ENCODE data around the gene STRBP.
"Not testable (repeated sequence)": the region's sequence is repeated elsewhere in the genome, so short reads cannot be mapped to it uniquely, and the experiment has no call there.

The STRBP gene

GRCh38 chr9:123250504-123250903 is 17.9 kb downstream of the STRBP start:
- Histone ChIP-seq H3K27me3 (ENCODE audit: control insufficient read depth, insufficient read depth, low read length) (no peaks in the 10 kb centered on the region), H3K9ac (no peak overlapping the region), H3K9me3 (ENCODE audit: control insufficient read depth, low read length) (no peaks in the 10 kb centered on the region), H3K27ac (no peak overlapping the region), H3K36me3 (ENCODE audit: control insufficient read depth, insufficient read depth, low read length) (no peaks in the 10 kb centered on the region), H3K79me2 (peaks cover 21% of the 10 kb centered on the region), H3K4me2 (ENCODE audit: low read length) (no peak overlapping the region), H3K4me3 (ENCODE audit: low read depth, low read length) (no peak overlapping the region), H3K4me1 (no peaks in the 10 kb centered on the region), H2AFZ (no peak overlapping the region)
- TF ChIP-seq CTCF (IDR thresholded peaks at IDR 0.05): no peak

- not testable (repeated sequence) for H3K27me3 ChIP-seq (ENCODE audit: control insufficient read depth, insufficient read depth, low read length); H3K4me1 ChIP-seq; H3K4me2 ChIP-seq (ENCODE audit: low read length); H3K36me3 ChIP-seq (ENCODE audit: control insufficient read depth, insufficient read depth, low read length); H3K9ac ChIP-seq; H3K9me3 ChIP-seq (ENCODE audit: control insufficient read depth, low read length); H3K27ac ChIP-seq; H3K4me3 ChIP-seq (ENCODE audit: low read depth, low read length); H2AFZ ChIP-seq
- peaks cover 19% of the 10 kb centered on the region for H3K79me2 ChIP-seq
These were observed 19.2 kb downstream of the STRBP start for GRCh38 chr9:123249162-123249561.

- Histone ChIP-seq H3K36me3 (ENCODE audit: control insufficient read depth, insufficient read depth, low read length) (no peaks in the 10 kb centered on the region), H3K4me1 (no peaks in the 10 kb centered on the region), H3K4me3 (ENCODE audit: low read depth, low read length) (no peak overlapping the region), H3K4me2 (ENCODE audit: low read length) (no peak overlapping the region), H3K27me3 (ENCODE audit: control insufficient read depth, insufficient read depth, low read length) (no peaks in the 10 kb centered on the region), H3K9ac (no peak overlapping the region), H3K27ac (no peak overlapping the region), H3K79me2 (peaks cover 17% of the 10 kb centered on the region), H3K9me3 (ENCODE audit: control insufficient read depth, low read length) (no peaks in the 10 kb centered on the region), H2AFZ (no peak overlapping the region)
- TF ChIP-seq CTCF (IDR thresholded peaks at IDR 0.05): no peak
These were observed 19.8 kb downstream of the STRBP start for GRCh38 chr9:123248630-123249029.

GRCh38 chr9:123246534-123246933 is 21.9 kb downstream of the STRBP start:
- no peaks in the 10 kb centered on the region for H3K27me3 ChIP-seq (ENCODE audit: control insufficient read depth, insufficient read depth, low read length)
- no peak overlapping the region for H3K27ac ChIP-seq
- no peaks in the 10 kb centered on the region for H3K9me3 ChIP-seq (ENCODE audit: control insufficient read depth, low read length)
- no peak overlapping the region for H3K4me3 ChIP-seq (ENCODE audit: low read depth, low read length)
- no peaks in the 10 kb centered on the region for H3K4me1 ChIP-seq
- H3K36me3 ChIP-seq (ENCODE audit: control insufficient read depth, insufficient read depth, low read length): no peaks in the 10 kb centered on the region
- peaks cover 19% of the 10 kb centered on the region for H3K79me2 ChIP-seq
- no peak for TF ChIP-seq CTCF (IDR thresholded peaks at IDR 0.05)
- no peak overlapping the region for H2AFZ ChIP-seq
- no peak overlapping the region for H3K9ac ChIP-seq
- H3K4me2 ChIP-seq (ENCODE audit: low read length): no peak overlapping the region

GRCh38 chr9:123239726-123240125 is 28.7 kb downstream of the STRBP start:
- H3K79me2 ChIP-seq: peaks cover 10% of the 10 kb centered on the region
- H3K4me3 ChIP-seq (ENCODE audit: low read depth, low read length): no peak overlapping the region
- H3K27me3 ChIP-seq (ENCODE audit: control insufficient read depth, insufficient read depth, low read length): no peaks in the 10 kb centered on the region
- H2AFZ ChIP-seq: no peak overlapping the region
- TF ChIP-seq CTCF (IDR thresholded peaks at IDR 0.05): no peak
- no peak overlapping the region for H3K4me2 ChIP-seq (ENCODE audit: low read length)
- no peaks in the 10 kb centered on the region for H3K4me1 ChIP-seq
- H3K9me3 ChIP-seq (ENCODE audit: control insufficient read depth, low read length): no peaks in the 10 kb centered on the region
- H3K36me3 ChIP-seq (ENCODE audit: control insufficient read depth, insufficient read depth, low read length): no peaks in the 10 kb centered on the region
- H3K27ac ChIP-seq: no peak overlapping the region
- no peak overlapping the region for H3K9ac ChIP-seq

All from parathyroid adenoma (tissue), 2 donors.